ENCODE measurements around the gene SETD6.

SETD6 gene

GRCh38 chr16:58513874-58514273, 1.4 kb upstream of the SETD6 start:
- Histone ChIP-seq H3K27me3 (ENCODE audit: control insufficient read depth, insufficient read depth, low read length) (no peaks in the 10 kb centered on the region), H3K4me1 (ENCODE audit: control insufficient read depth, insufficient read depth, low read length) (peaks cover 3% of the 10 kb centered on the region), H3K27ac (ENCODE audit: low read depth, low read length) (no peak overlapping the region), H3K9ac (ENCODE audit: low read length) (no peak overlapping the region), H3K36me3 (ENCODE audit: control insufficient read depth, insufficient read depth, low read length) (peaks cover 12% of the 10 kb centered on the region), H3K4me3 (ENCODE audit: low read length) (no peak overlapping the region)

GRCh38 chr16:58515871-58516767, 802 bp downstream of the SETD6 start:
- peaks cover 3% of the 10 kb centered on the region for H3K4me1 ChIP-seq (ENCODE audit: control insufficient read depth, insufficient read depth, low read length)
- H3K36me3 ChIP-seq (ENCODE audit: control insufficient read depth, insufficient read depth, low read length), result peaks cover 32% of the 10 kb centered on the region
- H3K9ac ChIP-seq (ENCODE audit: low read length), result peak overlapping the region; percentile 27
- peak overlapping the region; percentile 72 for H3K4me3 ChIP-seq (ENCODE audit: low read length)
- H3K27ac ChIP-seq (ENCODE audit: low read depth, low read length), result peak overlapping the region; percentile 60
- no peaks in the 10 kb centered on the region for H3K27me3 ChIP-seq (ENCODE audit: control insufficient read depth, insufficient read depth, low read length)

GRCh38 chr16:58516768-58517107, 1.4 kb downstream of the SETD6 start:
- Histone ChIP-seq H3K27ac (ENCODE audit: low read depth, low read length) (no peak overlapping the region), H3K4me3 (ENCODE audit: low read length) (no peak overlapping the region), H3K27me3 (ENCODE audit: control insufficient read depth, insufficient read depth, low read length) (no peaks in the 10 kb centered on the region), H3K4me1 (ENCODE audit: control insufficient read depth, insufficient read depth, low read length) (peaks cover 3% of the 10 kb centered on the region), H3K36me3 (ENCODE audit: control insufficient read depth, insufficient read depth, low read length) (peaks cover 36% of the 10 kb centered on the region), H3K9ac (ENCODE audit: low read length) (no peak overlapping the region)

- Histone ChIP-seq H3K27me3 (ENCODE audit: control insufficient read depth, insufficient read depth, low read length) (no peaks in the 10 kb centered on the region), H3K36me3 (ENCODE audit: control insufficient read depth, insufficient read depth, low read length) (peaks cover 40% of the 10 kb centered on the region), H3K4me3 (ENCODE audit: low read length) (no peak overlapping the region), H3K27ac (ENCODE audit: low read depth, low read length) (no peak overlapping the region), H3K9ac (ENCODE audit: low read length) (no peak overlapping the region), H3K4me1 (ENCODE audit: control insufficient read depth, insufficient read depth, low read length) (peaks cover 3% of the 10 kb centered on the region)
These were observed 3.0 kb downstream of the SETD6 start for GRCh38 chr16:58518083-58518979.

GRCh38 chr16:58518980-58519368, 3.7 kb downstream of the SETD6 start:
- H3K27ac ChIP-seq (ENCODE audit: low read depth, low read length), result no peak overlapping the region
- no peaks in the 10 kb centered on the region for H3K27me3 ChIP-seq (ENCODE audit: control insufficient read depth, insufficient read depth, low read length)
- no peak overlapping the region for H3K9ac ChIP-seq (ENCODE audit: low read length)
- peaks cover 3% of the 10 kb centered on the region for H3K4me1 ChIP-seq (ENCODE audit: control insufficient read depth, insufficient read depth, low read length)
- peaks cover 42% of the 10 kb centered on the region for H3K36me3 ChIP-seq (ENCODE audit: control insufficient read depth, insufficient read depth, low read length)
- no peak overlapping the region for H3K4me3 ChIP-seq (ENCODE audit: low read length)

- no peak overlapping the region for H3K27ac ChIP-seq (ENCODE audit: low read depth, low read length)
- no peak overlapping the region for H3K9ac ChIP-seq (ENCODE audit: low read length)
- no peak overlapping the region for H3K4me3 ChIP-seq (ENCODE audit: low read length)
- peaks cover 49% of the 10 kb centered on the region for H3K36me3 ChIP-seq (ENCODE audit: control insufficient read depth, insufficient read depth, low read length)
- no peaks in the 10 kb centered on the region for H3K27me3 ChIP-seq (ENCODE audit: control insufficient read depth, insufficient read depth, low read length)
- peaks cover 3% of the 10 kb centered on the region for H3K4me1 ChIP-seq (ENCODE audit: control insufficient read depth, insufficient read depth, low read length)
These were observed 4.4 kb downstream of the SETD6 start for GRCh38 chr16:58519707-58520106.

- no peak overlapping the region for H3K4me3 ChIP-seq (ENCODE audit: low read length)
- H3K27me3 ChIP-seq (ENCODE audit: control insufficient read depth, insufficient read depth, low read length), result no peaks in the 10 kb centered on the region
- no peak overlapping the region for H3K27ac ChIP-seq (ENCODE audit: low read depth, low read length)
- H3K4me1 ChIP-seq (ENCODE audit: control insufficient read depth, insufficient read depth, low read length), result no peaks in the 10 kb centered on the region
- H3K36me3 ChIP-seq (ENCODE audit: control insufficient read depth, insufficient read depth, low read length), result peaks cover 42% of the 10 kb centered on the region
- no peak overlapping the region for H3K9ac ChIP-seq (ENCODE audit: low read length)
These were observed 14.9 kb downstream of the SETD6 start for GRCh38 chr16:58530179-58530578.

- no peaks in the 10 kb centered on the region for H3K27me3 ChIP-seq (ENCODE audit: control insufficient read depth, insufficient read depth, low read length)
- H3K36me3 ChIP-seq (ENCODE audit: control insufficient read depth, insufficient read depth, low read length), result peaks cover 39% of the 10 kb centered on the region
- H3K9ac ChIP-seq (ENCODE audit: low read length), result no peak overlapping the region
- H3K27ac ChIP-seq (ENCODE audit: low read depth, low read length), result no peak overlapping the region
- H3K4me1 ChIP-seq (ENCODE audit: control insufficient read depth, insufficient read depth, low read length), result no peaks in the 10 kb centered on the region
- no peak overlapping the region for H3K4me3 ChIP-seq (ENCODE audit: low read length)
These were observed 17.1 kb downstream of the SETD6 start for GRCh38 chr16:58532414-58532813.

GRCh38 chr16:58533751-58534470, 18.6 kb downstream of the SETD6 start:
- H3K4me1 ChIP-seq (ENCODE audit: control insufficient read depth, insufficient read depth, low read length), result no peaks in the 10 kb centered on the region
- H3K36me3 ChIP-seq (ENCODE audit: control insufficient read depth, insufficient read depth, low read length), result peaks cover 44% of the 10 kb centered on the region
- H3K4me3 ChIP-seq (ENCODE audit: low read length), result no peak overlapping the region
- H3K27me3 ChIP-seq (ENCODE audit: control insufficient read depth, insufficient read depth, low read length), result no peaks in the 10 kb centered on the region
- H3K9ac ChIP-seq (ENCODE audit: low read length), result no peak overlapping the region
- no peak overlapping the region for H3K27ac ChIP-seq (ENCODE audit: low read depth, low read length)

- no peak overlapping the region for H3K27ac ChIP-seq (ENCODE audit: low read depth, low read length)
- H3K27me3 ChIP-seq (ENCODE audit: control insufficient read depth, insufficient read depth, low read length), result no peaks in the 10 kb centered on the region
- no peaks in the 10 kb centered on the region for H3K4me1 ChIP-seq (ENCODE audit: control insufficient read depth, insufficient read depth, low read length)
- H3K36me3 ChIP-seq (ENCODE audit: control insufficient read depth, insufficient read depth, low read length), result peaks cover 44% of the 10 kb centered on the region
- no peak overlapping the region for H3K4me3 ChIP-seq (ENCODE audit: low read length)
- no peak overlapping the region for H3K9ac ChIP-seq (ENCODE audit: low read length)
These were observed 19.8 kb downstream of the SETD6 start for GRCh38 chr16:58535100-58535499.

- no peaks in the 10 kb centered on the region for H3K27me3 ChIP-seq (ENCODE audit: control insufficient read depth, insufficient read depth, low read length)
- peaks cover 42% of the 10 kb centered on the region for H3K36me3 ChIP-seq (ENCODE audit: control insufficient read depth, insufficient read depth, low read length)
- H3K27ac ChIP-seq (ENCODE audit: low read depth, low read length), result no peak overlapping the region
These were observed 21.0 kb downstream of the SETD6 start for GRCh38 chr16:58536278-58536677.

More at GRCh38 chr16:58536278-58536677, 21.0 kb downstream of the SETD6 start:
- Histone ChIP-seq H3K4me3 (ENCODE audit: low read length) (no peak overlapping the region), H3K9ac (ENCODE audit: low read length) (no peak overlapping the region), H3K4me1 (ENCODE audit: control insufficient read depth, insufficient read depth, low read length) (no peaks in the 10 kb centered on the region)
